Nucleus accumbens (tissue), 56 donors: ENCODE results near the gene PRPF8.

ENCODE experiments used
- DNase-seq, 56 donors: peaks; one replicate each; lab custom pipeline; 2025; lab: John Stamatoyannopoulos, UW

Gene PRPF8

DNA sequence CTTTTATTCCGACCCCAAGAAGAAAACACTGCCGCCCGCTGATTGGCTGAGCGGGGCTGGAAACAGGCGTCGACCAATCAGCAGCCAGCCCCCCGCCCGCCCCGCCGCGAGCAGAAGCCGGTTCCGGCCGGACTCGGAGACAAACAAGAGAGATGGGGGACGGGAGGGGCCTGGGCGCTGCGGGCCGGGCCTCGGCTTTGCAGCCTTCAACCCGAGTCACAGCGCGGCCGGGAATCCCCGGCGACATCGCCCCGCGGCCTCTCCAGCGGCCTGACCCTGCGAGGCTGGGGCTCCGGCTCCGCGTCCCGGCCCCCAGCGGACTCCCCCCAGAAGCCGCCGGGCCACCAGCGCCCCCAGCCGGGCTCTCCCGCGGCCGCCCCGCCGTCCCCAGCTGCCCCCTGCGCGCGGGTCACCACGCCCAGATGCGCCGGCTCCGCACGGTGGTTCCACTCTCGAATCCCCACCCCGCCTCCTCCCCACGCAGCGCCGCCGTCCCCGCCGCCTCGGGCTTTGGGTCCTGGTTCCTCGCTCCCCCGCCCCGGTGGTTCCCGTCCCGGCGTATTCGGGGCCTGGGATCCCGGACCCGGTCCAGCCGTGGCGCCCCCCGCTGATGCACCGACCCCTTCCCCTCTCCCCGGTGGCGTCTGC, 55.7 kb downstream of the PRPF8 start:
- peak; percentile 51 to 98 (median 95) for DNase-seq

DNA sequence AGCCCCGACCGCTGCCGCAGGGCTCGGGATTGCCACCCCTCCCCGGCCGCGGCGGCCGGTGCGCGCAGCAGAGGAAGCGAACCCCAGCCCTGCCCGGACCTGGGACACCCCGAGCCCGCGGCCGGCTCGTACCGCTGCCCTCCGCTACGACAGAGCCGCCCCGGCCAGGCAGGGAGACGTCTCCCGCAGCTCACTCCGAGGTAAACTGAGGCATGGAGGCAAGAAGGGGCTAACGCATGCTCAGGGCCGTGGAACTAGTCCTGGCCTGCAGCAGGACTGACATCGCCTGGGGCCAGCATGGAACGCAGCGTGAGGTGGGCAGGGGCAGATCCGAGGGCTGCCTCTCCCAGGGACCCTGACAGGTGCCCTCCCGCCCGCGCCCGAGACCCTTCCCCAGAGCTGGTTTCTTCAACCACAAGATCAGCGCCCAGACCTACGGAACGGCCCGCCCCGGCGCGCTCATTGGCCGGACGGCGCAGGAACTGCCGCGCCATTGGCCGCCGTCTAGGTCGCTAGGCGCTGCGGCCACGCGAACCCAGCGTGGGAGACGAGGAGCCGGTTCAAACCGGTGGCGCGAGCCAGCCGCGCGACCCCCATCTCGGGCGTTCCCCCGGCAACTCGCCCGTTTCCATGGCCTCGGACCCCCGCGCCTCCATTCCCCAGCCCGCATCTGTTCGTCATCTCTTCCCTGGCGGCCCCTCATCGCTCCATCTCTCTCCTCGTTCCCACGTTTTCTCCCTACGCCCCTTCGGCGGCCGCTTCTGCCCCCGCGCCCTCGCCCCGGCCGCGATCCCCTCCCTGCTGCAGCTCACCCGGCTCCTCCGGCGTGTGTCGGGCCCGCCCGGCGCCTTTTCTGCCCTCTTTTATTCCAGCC, 56.4 kb downstream of the PRPF8 start, which contains the start of gene SLC43A2:
Gene SLC43A2 (minus strand): TSS at position 853 of the 874 bp plus-strand sequence. CDS start 960 bp downstream, outside the sequence.
- peak; percentile 33 to 90 (median 80) for DNase-seq

DNA sequence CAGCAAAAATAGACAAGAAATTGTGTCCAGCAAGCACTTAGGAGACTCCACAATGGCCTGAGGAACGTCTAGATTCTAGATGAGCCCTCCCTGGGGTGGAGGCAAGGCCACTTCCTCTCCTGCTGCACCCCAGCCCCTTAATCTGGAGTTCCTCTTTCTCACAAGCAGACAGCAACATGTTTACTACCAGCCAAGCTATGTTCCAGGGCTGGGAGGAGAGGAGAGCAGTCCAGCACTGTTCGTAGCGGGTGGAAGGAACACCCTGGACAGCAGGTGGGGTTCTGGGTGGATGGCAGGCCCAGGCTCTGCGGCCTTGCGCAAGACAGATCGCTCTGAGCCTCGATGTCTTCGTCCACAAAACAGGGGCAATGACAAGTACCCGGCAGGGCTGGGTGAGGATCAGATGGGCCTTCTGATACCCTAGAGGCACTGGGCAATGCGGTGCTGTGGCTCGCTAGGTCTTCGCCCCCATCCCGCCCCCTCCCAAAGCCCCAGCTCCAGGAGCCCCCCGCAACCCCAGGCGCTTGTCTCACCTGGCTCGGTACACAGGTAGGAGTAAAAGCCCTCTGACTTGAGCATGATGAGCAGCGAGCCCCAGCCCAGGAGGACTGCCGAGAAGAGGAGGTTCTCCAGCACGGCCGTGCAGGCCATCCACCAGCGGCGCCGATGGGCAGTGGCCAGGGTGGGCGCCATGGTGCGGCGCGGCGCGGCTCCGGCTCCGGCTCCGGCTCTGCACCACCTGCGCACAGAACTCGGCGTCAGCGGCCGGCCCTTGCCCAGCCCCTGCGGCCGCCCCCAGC, 57.3 kb downstream of the PRPF8 start:
- DNase-seq = peak in 9 of 56 donors; percentile 10 to 43 (median 27)

DNA sequence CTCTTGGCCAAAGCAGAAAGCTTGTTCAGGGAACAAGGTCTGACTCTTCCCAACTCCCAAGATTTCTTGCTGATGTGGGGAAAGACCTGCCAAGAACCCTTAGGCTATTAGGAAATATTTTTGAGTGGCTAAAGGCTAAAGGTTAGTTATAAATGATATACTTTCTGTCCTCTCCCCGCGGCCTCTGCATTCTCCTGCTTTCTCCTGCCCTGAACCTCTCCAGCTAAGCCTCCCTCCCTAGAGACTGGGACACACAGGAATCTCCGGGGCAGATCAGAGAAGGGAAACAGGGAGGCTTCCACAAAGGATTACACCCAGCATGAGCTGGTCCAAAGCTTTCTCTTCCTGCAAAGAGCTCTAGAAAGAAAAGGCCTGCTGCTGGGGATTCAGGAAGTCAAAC, 58.3 kb downstream of the PRPF8 start:
- DNase-seq = no peak

DNA sequence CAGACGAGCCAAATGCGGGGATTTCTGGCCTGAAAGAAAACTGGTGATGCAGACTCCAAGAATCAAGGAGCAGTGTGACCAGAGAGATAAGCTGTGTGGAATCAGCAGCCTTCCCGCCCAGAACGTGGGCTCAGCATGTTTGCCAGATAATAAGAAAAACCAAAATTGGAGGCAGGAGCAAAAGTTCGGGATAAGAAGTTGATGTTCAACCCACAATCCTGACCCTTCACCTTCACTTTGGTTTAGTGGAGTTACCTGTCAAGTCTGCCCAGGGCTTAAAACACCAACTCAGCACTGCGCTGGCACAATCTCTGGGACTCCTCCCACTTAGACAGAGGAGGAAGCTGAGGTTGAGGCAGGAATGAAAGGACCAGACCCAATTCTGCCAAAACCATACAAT, 59.1 kb downstream of the PRPF8 start:
- no peak for DNase-seq

DNA sequence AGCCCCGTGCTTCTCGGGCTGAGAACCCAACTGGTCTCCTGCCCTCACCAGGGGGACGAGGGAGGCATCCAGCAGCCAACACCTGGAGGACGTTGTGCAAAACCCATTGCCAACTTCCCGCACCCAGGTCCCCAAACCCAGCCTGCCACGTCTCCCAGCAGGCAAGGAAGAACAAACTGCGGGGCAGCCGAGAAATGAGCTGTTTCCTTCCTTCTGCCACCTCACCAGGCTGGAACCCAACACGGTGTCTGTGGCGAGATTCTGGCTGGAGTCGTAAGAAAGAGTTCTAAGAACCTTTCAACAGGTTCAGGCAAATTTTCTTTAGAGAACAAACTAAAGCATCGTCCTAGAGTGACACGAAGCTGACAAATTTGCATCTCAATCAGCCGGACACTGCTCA, 59.6 kb downstream of the PRPF8 start:
- no peak for DNase-seq

DNA sequence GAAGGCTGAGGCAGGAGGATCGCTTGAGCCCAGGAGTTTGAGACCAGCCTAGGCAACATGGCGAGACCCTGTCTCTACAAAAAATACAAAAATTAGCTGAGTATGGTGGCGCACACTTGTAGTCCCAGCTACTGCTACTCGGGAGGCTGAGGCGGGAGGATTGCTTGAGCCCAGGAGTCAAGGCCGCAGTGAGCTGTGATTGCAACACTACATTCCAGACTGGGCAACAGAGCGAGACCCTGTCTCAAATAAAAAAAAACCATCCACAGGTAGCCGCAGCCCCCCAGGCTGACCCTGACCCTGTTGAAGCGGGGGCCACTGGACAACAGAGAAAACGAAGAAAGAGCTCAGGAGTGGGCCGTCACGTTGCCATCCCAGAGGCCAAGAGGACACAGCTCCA, 60.0 kb downstream of the PRPF8 start:
- DNase-seq = no peak

DNA sequence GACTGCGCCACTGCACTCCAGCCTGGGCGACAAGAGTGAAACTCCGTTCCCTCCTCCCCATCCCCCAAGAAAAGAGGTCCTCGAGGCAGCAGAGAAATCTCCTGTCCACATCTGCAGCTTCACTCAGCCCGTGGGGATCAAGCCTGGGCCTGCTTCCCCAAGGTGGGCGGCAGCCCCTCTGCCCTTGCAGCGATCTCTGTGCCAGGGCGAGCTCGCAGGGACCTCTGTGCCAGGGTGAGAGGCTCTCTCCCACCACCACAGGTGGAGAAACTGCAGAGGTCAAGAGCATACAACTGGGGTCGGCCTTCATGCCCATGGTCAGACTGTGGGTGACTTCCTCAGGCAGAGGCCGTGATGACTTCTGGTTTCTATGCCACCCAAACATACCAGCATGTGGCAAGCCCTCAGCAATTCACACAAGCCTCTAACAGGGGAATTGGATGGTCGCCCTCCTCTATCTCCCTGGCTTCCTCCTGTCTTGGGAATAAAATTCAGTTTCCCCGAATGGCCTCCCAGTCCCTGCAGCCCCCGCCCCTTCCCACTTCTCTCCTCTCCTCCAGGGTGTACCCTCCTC, 61.5 kb downstream of the PRPF8 start:
- no peak for DNase-seq

DNA sequence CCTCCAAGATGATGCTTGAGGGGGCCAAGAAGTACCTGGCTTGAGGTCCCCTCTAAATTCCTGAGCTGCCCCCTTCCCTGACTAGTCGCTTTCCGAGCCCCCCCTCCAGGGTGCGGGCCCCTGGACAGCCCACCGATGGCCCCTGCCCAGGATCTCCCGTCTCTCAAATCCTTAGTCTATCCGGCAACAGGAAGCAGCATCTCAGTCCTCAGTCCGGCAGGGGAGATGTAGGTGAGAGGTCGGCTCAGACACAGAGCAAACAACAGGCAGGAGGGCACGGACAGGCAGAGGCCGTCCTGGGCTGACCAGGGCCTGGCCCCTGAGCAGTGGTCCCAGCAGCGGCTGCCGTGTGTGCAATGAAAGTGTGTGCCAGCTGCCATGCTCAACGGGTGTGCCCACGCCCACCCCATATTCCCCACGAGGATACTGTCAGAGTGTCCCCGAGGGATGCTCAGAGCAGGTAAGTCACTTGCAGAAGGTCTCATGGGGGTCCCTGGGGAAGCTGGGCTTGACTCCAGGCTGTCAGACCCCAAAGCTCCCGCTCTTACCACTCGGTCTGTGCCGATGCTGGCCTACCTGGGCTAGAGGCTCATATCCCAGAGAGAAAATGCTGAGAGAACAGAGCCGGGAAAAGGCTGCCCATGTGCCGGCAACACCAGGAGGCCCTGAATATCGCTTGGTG, 63.3 kb downstream of the PRPF8 start:
- no peak for DNase-seq

DNA sequence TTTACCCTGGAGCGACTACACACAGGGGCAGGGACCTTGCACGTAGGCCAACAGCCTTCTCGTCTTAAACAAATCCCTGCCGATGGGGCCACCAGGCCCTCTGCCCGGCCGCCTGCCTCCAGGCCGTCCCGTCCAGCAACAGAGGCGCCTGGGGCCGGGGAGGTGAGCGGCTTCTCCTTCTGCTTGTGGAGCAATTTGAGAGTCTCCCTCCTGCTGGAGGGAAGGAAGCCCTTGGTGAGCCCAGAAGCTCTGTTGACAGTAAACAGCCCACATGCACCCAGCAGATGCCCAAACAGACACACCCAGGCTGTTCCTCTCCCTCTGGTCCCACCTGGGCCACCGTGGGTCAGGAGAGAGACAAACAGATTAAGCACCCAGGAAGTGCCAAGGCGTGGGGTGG, 64.2 kb downstream of the PRPF8 start:
- DNase-seq = no peak

DNA sequence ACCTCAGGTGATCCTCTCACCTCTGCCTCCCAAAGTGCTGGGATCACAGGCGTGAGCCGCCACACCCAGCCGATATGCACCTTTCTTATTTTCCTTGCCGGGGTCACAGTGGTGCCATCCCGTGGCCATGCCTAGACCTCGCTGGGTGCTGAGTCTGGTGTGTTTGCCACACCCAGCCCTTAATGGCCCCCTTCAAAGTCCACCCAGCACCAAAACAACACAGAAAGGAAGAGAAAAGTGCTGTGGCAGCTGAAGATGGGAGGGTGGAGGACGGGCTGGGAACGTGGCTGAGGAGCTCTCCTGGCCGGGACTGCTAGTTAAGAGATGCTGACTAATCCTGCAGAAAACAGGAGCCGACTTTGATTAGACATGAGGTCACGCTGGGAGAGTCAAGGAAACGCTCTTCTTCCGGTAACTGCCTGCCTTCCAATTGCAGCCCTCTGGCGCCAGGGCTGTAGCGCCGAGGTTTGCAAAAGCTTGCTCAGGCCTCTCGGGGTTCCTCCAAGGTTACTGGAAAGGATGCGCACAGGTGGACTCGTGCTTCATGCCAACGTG, 67.0 kb downstream of the PRPF8 start:
- no peak for DNase-seq

DNA sequence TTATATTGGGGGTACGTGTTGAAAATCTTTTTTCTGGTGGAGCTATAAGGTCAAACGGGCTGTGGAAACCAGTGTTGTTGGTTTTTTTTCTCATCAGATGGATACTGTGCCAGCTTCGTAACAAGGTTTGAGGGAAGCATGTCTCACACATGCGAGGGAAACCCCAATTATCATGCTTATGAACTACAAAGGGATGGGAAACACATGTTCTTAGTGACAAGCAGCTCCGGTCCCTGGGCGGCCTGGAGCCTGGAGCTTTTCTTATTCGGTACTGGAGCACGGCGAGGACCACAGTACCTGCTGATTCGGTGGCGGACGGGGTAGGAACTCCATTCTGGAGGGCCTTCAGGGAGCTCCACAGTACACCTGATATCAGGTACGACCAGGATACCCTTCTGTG, 68.6 kb downstream of the PRPF8 start:
- DNase-seq = no peak

DNA sequence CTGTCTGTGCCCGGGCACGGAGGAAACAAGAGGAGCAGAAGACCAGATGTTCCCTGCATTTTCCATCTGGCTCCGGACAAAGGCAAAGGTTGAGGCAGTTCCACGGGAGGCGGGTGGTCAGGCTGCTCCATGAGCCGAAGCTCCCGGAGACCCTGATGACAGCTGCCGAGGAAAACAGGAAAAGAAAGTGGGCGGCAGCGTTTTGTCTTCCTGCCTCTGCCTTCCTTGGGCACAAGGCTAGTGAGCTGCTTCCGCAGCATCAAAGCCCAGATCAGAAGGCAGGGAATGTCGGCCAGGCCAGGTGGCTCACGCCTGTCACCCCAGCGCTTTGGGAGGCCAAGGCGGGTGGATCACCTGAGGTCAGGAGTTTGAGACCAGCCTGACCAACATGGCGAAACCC, 72.3 kb downstream of the PRPF8 start:
- no peak for DNase-seq

DNA sequence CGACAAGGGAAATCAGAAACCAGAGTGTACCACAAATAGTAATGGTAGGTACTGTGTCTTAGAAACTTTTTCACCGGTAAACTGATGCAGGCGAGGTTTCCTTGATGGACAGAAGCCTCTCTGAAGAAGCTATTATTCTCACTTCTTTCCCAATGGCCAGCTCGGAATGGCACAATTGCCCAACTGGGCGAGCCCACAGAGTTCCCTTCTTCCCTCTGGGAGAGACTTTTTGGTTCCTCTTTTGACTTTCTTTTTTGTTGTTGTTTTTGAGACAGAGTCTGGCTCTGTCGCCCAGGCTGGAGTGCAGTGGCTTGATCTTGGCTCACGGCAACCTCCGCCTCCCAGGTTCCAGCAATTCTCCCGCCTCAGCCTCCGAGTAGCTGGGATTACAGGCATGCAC, 73.0 kb downstream of the PRPF8 start:
- no peak for DNase-seq

DNA sequence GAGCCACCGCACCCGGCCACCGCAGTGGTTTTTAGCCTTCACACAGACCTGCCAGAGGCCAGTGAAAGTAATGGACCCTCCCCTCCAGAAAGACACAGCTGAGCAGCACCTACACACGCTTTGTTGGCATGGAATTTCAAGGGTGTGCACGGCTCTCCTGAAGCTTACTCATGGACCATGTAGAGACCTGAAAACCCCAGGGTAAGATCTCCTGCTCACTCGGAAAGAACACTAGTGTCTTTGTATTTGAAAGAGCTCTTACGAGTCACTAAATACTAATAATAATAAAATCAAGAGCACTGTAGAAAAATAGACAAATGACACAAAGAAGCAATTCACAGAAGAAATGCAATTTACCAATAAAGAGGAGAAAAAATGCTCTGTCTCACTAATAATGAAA, 76.0 kb downstream of the PRPF8 start:
- DNase-seq = no peak

DNA sequence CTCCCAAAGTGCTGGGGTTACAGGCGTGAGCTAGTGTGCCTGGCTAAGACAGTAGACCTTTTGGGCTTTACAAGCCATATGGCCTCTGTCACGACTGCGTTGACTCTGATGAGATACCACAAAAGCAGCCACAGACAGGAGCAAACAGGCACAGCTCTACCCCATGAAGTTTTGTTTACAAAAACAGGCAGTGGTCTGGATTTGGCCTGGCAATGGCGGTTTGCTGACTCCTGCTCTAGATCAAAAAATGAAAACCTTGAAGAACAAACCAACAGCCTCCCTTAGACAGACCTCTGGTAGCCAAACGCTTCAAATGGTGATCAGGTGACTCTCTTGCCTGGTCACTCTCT, 76.7 kb downstream of the PRPF8 start:
- DNase-seq = no peak

DNA sequence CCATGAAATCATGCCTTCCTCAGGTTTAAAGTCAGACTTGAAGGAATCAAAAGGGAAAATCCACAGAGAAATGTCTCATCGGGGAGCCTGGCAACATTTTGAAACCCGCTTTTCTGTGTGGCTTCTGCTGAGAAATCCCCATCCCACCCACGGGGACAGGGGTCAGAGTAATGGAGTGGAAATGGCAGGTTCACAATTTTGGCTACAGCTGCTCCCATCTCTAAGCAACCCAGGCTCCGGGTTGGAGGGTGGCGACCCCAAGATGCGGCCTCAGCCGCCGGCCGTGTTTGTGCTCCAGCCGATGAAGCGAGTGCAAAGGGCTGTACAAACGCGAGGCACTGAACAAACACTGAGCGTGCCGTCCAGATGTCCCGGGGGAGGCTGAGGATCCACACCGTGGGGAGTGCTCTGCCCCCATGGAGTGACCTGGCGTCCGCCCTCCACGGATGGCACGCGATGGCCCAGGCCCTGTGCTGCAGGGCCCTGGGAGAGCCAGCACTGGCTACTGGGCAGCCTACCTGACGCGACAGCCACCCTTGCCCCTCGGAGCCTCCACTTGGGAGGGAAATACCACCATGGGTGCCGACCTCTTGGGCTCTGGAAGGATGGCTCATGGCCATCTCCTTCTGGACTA, 78.2 kb downstream of the PRPF8 start:
- no peak for DNase-seq

DNA sequence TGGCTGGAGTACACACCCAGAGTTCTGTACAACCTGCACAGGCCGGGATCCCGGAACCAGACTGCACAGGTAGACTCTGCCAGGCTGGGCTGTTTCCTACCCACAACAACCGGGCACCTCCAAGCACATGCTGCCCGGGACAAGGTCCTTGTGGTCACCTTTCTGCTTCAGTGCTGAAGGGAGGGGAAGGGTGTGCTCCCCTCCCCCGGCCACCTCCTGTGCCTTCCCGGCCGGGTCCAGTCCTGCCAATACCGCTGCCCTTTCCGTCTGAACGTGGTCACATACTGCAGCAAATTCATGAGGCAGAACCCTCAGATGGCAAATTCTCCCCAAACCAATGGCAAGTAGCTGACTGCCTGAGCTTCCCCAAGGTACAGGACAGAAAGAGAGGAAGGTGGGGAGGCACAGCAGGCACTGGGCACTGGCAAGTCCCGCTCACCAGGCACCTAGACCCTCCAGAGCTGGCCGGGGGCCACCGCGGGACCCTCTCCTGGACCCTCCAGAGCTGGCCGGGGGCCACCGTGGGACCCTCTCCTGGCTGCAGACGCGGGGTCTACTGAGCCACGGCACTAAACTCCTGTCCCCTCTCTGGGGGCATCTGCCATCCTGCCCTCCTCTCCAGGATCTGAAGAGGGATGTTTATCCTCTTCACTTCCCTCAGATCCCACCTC, 78.9 kb downstream of the PRPF8 start:
- no peak for DNase-seq
